Spleen (tissue), 11 donors: ENCODE data around the gene CPLX1. TPM values are rescaled to one million over a fixed set of nuclear protein-coding genes. Genes with fewer than 3 reads are reported as not detected.
A peak's percentile ranks its signal among the peaks of the same experiment; 100 is the strongest.

Source experiments
- DNase-seq: peaks from one replicate; pipeline ENCODE4 v3.0.0-alpha.2; 2020
- H3K27ac ChIP-seq, 8 donors: fragments of 200-600 bp; sonication (generic) in 7 of 8; 1 replicate in 4 of 8; 2 replicates in 4 of 8; pipeline versions ENCODE4 v1.5.0 to v1.8.0; 2016 to 2021; ENCODE audit warnings: inconsistent platforms in 4 of 8, mild to moderate bottlenecking in 4 of 8, moderate library complexity in 1 of 8
- H3K27me3 ChIP-seq, 7 donors: fragments of 200-600 bp; sonication (generic) in 6 of 7; replicated peaks in 1 of 7; 1 replicate in 4 of 7; 2 replicates in 3 of 7; pipeline versions ENCODE4 v1.5.0 to v1.8.0; 2016 to 2021; ENCODE audit warnings: inconsistent platforms in 3 of 7, mild to moderate bottlenecking in 1 of 7
- H3K36me3 ChIP-seq, 6 donors: fragments of 200-600 bp; sonication (generic) in 5 of 6; 1 replicate in 4 of 6; 2 replicates in 2 of 6; pipeline versions ENCODE4 v1.5.0 to v1.8.0; 2016 to 2021; ENCODE audit warnings: inconsistent platforms in 2 of 6
- H3K4me1 ChIP-seq, 6 donors: fragments of 200-600 bp; sonication (generic) in 5 of 6; 1 replicate in 3 of 6; 2 replicates in 3 of 6; pipeline versions ENCODE4 v1.5.0 to v1.8.0; 2016 to 2021; ENCODE audit warnings: inconsistent platforms in 3 of 6
- H3K4me3 ChIP-seq, 8 donors: fragments of 200-600 bp; sonication (generic) in 7 of 8; 1 replicate in 4 of 8; 2 replicates in 4 of 8; pipeline versions ENCODE4 v1.5.0 to v1.8.0; 2016 to 2021; ENCODE audit warnings: inconsistent platforms in 4 of 8, mild to moderate bottlenecking in 4 of 8, moderate library complexity in 2 of 8
- H3K9me3 ChIP-seq, 8 donors: fragments of 200-600 bp; sonication (generic) in 7 of 8; 1 replicate in 4 of 8; 2 replicates in 4 of 8; pipeline versions ENCODE4 v1.5.0 to v1.8.0; 2016 to 2021; ENCODE audit warnings: inconsistent platforms in 4 of 8
- CTCF ChIP-seq, 11 experiments: fragments of 200-600 bp in 7 of 11; fragments of 450-650 bp in 4 of 11; sonication (generic) in 4 of 11; IDR thresholded peaks in 8 of 11; conservative IDR thresholded peaks in 3 of 11; 1 replicate in 7 of 11; 2 replicates in 4 of 11; pipeline versions ENCODE4 v1.4.0 to v1.8.0; 2016 to 2021; ENCODE audit warnings: antibody characterized with exemption in 11 of 11, inconsistent platforms in 4 of 11, mild to moderate bottlenecking in 1 of 11
- POLR2A ChIP-seq, 3 donors: fragments of 450-650 bp; IDR thresholded peaks; one replicate each; pipeline ENCODE4 v1.5.1; 2017; ENCODE audit warnings: antibody characterized with exemption in 3 of 3, mild to moderate bottlenecking in 1 of 3
- POLR2AphosphoS5 ChIP-seq, 3 donors: sonication (generic); formaldehyde crosslinking; IDR thresholded peaks; one replicate each; pipeline ENCODE4 v1.5.1; 2017; ENCODE audit warnings: antibody characterized with exemption in 3 of 3
- WGBS, 5 donors: extraction: QIAGEN DNeasy Blood & Tissue Kit in 3 of 5; methylation state at CpG; one replicate each; pipeline versions ENCODE4 v1.1.5 to v1.1.7; 2013 to 2018; 5-methylcytosine and 5-hydroxymethylcytosine counted together
- intact Hi-C: fragments of 100-400 bp; cut with DNase I; formaldehyde crosslinking; loops from one replicate; pipeline ENCODE4 v1.15.0; 2023; ENCODE audit warnings: low total_unique reads
- polyA plus RNA-seq, 3 donors: library from polyadenylated mRNA; stranded (reverse); fragments of 200-250 nt; gene quantifications; one replicate each; pipeline ENCODE4 v1.2.1, GENCODE V29; 2013
- total RNA-seq, 7 donors: library from RNA; depleted of rRNA in 3 of 7; stranded (reverse); fragments of >200 nt in 3 of 7; fragmentation: NEBNext Ultra II Directional in 4 of 7; extraction: Animal tissue kit (Norgen Biotek cat#: 25700) in 4 of 7; gene quantifications; one replicate each; pipeline versions ENCODE4 v1.1.0 to v1.2.1, GENCODE V29; 2016 to 2021
- donor health status: healthy with polysubstance abuse.
- donor health status: DM: no; HTN: no; CAD: no; lungs with moderate emphysema.
- donor health status: DM: no; HTN: no; CAD: no.
- donor health status: Bipolar disorder and iron deficiency.
- donor health status: healthy.
- donor health status: DM: no; HTN: no; CAD: no.
- donor health status: DM: yes; HTN: yes; CAD: no.

CPLX1 gene
- total and polyA plus RNA-seq, 10 donors = 1.3 to 20.7 (median 11.5) TPM

- 63 to 74% (median 68%) methylated on average over 17 to 29 of the region's 29 CpGs for WGBS, 5 donors
- no peak overlapping the region for H3K4me3 ChIP-seq
- peaks cover 6 to 98% (median 59%) of the 10 kb centered on the region in 7 donors for H3K27me3 ChIP-seq
- H3K36me3 ChIP-seq = no peaks in the 10 kb centered on the region
- intact Hi-C loops = no loop called here
- H3K9me3 ChIP-seq = no peaks in the 10 kb centered on the region
- H3K4me1 ChIP-seq = peaks cover 3 to 81% (median 62%) of the 10 kb centered on the region in 6 donors
- DNase-seq = no peak
- TF ChIP-seq POLR2A (IDR thresholded peaks at IDR 0.05) = no peak
- TF ChIP-seq CTCF (IDR thresholded peaks at IDR 0.05 in 8 of 11, conservative IDR thresholded peaks at IDR 0.05 in 3 of 11) = no peak
- no peak for TF ChIP-seq POLR2AphosphoS5 (IDR thresholded peaks at IDR 0.05)
- no peak overlapping the region for H3K27ac ChIP-seq
Observed at GRCh38 chr4:791252-791897, 34.6 kb downstream of the CPLX1 start.

GRCh38 chr4:790466-790820 is 35.5 kb downstream of the CPLX1 start:
- no peak overlapping the region for H3K27ac ChIP-seq
- H3K36me3 ChIP-seq = no peaks in the 10 kb centered on the region
- TF ChIP-seq POLR2A (IDR thresholded peaks at IDR 0.05) = no peak
- TF ChIP-seq POLR2AphosphoS5 (IDR thresholded peaks at IDR 0.05) = no peak
- TF ChIP-seq CTCF (IDR thresholded peaks at IDR 0.05 in 8 of 11, conservative IDR thresholded peaks at IDR 0.05 in 3 of 11) = no peak
- WGBS, 5 donors = 54 to 78% (median 77%) methylated on average over 4 to 8 of the region's 8 CpGs
- no peak for DNase-seq
- intact Hi-C loops = no loop called here
- peaks cover 6 to 87% (median 67%) of the 10 kb centered on the region in 6 donors for H3K4me1 ChIP-seq
- H3K4me3 ChIP-seq = no peak overlapping the region
- H3K9me3 ChIP-seq = no peaks in the 10 kb centered on the region
- H3K27me3 ChIP-seq = peaks cover 7 to 98% (median 61%) of the 10 kb centered on the region in 7 donors

GRCh38 chr4:789571-790465 is 36.1 kb downstream of the CPLX1 start:
- peaks cover 9 to 98% (median 61%) of the 10 kb centered on the region in 7 donors for H3K27me3 ChIP-seq
- H3K4me1 ChIP-seq = peaks cover 7 to 86% (median 66%) of the 10 kb centered on the region in 6 donors
- intact Hi-C loops = no loop called here
- no peaks in the 10 kb centered on the region for H3K9me3 ChIP-seq
- DNase-seq = peak; percentile 77
- no peak overlapping the region for H3K4me3 ChIP-seq
- WGBS, 5 donors = 74 to 91% (median 83%) methylated on average over 6 to 27 of the region's 27 CpGs
- no peak for TF ChIP-seq POLR2A (IDR thresholded peaks at IDR 0.05)
- TF ChIP-seq POLR2AphosphoS5 (IDR thresholded peaks at IDR 0.05) = no peak
- TF ChIP-seq CTCF (IDR thresholded peaks at IDR 0.05 in 8 of 11, conservative IDR thresholded peaks at IDR 0.05 in 3 of 11) = no peak
- no peak overlapping the region for H3K27ac ChIP-seq
- H3K36me3 ChIP-seq = no peaks in the 10 kb centered on the region
